ENCODE measurements around the gene CEP104.
"Not testable (repeated sequence)": the region's sequence is repeated elsewhere in the genome, so short reads cannot be mapped to it uniquely, and the experiment has no call there.

CEP104 gene

DNA sequence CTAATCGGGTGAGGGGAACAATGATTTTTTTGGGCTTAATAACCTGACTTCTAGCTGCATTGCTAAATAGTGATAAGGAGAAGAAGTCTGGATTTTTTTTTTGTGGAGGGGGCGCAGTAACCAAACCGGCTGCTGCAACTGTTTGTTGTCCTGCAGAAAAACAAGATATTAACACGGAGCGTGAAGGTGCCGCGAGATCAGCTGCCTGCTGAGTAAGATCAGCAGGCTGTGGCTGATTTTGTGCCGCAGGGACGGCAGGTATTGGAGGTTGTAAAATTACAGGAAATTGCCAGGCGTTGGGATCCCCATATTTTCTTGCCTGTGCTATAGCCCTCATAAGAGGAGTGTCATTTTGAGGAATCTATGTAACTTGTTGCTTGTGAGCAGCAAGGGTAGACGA is 52.0 kb downstream of the CEP104 start:
- TF ChIP-seq, protein P1, sequence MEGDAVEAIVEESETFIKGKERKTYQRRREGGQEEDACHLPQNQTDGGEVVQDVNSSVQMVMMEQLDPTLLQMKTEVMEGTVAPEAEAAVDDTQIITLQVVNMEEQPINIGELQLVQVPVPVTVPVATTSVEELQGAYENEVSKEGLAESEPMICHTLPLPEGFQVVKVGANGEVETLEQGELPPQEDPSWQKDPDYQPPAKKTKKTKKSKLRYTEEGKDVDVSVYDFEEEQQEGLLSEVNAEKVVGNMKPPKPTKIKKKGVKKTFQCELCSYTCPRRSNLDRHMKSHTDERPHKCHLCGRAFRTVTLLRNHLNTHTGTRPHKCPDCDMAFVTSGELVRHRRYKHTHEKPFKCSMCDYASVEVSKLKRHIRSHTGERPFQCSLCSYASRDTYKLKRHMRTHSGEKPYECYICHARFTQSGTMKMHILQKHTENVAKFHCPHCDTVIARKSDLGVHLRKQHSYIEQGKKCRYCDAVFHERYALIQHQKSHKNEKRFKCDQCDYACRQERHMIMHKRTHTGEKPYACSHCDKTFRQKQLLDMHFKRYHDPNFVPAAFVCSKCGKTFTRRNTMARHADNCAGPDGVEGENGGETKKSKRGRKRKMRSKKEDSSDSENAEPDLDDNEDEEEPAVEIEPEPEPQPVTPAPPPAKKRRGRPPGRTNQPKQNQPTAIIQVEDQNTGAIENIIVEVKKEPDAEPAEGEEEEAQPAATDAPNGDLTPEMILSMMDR (conservative IDR thresholded peaks at IDR 0.05) = no peak
- no peak overlapping the region for H3K27ac ChIP-seq

DNA sequence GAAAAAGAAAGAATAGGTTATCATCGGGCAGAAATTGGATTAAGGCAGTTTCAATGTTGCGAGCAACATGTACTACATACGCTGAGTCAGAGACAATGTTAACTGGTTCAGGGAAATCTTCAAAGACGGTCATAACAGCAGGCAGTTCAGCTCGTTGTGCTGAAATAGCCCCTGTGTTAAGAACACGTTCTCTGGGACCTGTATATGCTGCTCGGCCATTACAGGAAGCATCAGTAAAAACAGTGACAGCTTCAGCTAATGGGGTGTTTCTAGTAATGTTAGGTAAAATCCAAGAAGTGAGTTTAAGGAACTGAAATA is 52.4 kb downstream of the CEP104 start:
- not testable (repeated sequence) for H3K27ac ChIP-seq

DNA sequence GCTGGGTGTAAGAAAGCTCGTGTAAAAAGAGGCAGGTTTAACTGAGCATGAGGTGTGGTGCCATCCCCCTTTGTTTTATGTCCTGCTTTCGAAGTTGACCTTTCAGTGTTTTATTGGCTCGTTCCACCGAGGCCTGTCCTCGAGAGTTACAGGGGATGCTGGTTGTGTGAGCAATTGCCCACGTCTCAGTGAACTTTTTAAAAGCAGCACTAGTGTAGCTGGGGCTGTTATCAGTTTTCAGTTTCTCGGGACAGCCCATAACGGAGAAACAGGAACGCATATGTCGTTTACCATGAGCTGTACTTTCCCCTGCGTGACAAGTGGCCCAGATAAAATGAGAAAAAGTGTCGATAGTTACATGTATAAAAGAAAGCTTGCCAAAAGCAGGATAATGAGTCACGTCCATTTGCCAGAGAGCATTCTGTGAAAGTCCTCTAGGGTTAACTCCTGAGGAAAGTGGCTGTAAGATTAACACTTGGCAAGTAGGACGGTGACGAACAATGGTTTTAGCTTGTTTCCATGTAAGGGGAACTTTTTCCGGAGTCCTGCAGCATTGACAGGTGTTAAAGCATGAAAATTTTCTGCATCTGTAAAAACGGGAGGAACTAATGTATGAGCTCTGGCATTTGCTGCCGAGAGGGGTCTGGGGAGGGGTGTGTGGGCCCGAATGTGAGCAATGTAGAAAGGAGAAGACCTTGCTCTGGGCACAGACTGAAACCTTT is 52.9 kb downstream of the CEP104 start:
- no peak overlapping the region for H3K27ac ChIP-seq
- TF ChIP-seq, protein P1 (conservative IDR thresholded peaks at IDR 0.05) = no peak

DNA sequence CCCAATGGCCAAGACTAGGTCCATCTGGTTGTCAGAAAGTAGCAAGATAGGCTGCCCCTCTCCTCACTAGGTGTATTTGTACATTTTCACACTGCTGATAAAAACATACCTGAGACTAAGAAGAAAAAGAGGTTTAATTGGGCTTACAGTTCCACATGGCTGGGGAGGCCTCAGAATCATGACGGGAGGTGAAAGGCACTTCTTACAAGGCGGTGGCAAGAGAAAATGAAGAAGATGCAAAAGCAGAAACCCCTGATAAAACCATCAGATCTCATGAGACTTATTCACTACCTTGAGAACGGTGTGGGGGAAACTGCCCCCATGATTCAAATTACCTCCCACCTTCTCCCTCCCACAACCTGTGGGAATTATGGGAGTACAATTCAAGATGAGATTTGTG is 56.2 kb downstream of the CEP104 start:
- not testable (repeated sequence) for H3K27ac ChIP-seq

DNA sequence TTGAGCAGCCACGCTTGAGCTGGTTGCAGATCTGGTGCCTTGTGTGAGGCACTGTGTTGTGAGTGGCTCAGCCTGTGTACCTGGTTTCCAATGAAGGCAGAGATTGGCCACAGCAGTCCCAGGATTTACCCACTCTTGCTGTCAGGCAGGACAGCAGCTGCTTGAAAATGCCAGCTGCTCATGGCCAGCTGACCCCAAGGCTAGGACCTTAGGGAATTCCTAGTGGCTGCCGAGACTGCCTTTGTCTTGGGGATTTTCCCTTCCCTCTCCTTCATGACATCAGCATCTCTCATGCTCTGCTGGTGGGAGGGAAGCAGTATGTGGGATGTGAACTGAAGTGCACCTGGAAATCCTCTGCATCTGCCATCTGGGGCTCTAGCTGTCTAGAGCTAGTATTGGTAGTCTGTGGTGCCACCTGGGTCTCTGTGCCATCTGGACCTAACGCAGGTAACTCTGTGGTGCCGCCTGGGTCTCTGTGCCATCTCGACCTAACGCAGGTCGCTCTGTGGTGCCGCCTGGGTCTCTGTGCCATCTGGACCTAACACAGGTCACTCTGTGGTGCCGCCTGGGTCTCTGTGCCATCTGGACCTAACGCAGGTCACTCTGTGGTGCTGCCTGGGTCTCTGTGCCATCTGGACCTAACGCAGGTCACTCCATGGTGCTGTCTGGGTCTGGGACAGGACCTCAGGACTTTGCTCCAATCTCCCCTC is 56.9 kb downstream of the CEP104 start:
- TF ChIP-seq, protein P1 (conservative IDR thresholded peaks at IDR 0.05) = no peak
- no peak overlapping the region for H3K27ac ChIP-seq

DNA sequence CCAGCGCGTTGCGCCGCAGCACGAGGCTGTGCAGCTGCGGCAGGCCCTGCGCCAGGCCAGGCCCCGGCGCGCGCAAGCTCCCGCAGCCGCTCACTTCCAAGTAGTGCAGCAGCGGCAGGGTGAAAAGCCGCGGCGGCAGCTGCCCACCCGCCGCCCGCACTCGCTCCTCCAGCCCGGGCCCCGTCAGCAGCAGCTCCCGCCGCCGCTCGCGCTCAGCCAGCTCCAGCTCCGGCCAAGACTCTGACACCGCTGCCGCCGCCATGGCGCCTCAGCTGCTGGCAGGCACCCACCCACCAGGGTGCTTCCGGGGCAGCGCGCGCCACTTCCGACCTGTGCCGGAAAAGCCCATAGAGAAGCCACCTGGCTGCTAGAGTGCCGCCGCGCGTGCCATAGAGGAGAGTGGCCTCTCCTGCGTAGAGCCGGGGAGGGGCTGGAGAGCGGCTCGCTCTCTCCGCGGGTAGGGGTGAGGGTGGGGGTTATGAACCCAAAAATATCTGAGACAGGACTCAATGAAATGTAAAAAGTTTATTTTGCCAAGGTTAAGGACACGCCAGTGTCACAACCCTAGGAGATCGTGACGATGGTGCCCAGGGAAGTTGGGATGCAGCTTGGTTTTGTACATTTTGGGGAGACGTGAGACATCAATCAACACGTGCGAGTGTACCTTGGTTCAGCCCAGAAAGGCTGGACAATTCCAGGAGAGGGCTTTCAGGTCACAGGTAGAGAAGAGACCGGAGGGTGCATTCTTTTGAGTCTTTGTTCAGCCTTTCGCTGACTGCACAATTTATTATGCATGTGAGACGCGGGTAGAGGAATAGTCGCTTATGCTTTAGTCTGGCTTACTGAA is 60.6 kb downstream of the CEP104 start, which contains the start of gene LRRC47:
Gene LRRC47 (minus strand): TSS at position 284 of the 847 bp plus-strand sequence. CDS start 22 bp downstream, at position 262.
- H3K27ac ChIP-seq = peak within 1 kb of the TSS; percentile 87
- TF ChIP-seq, protein P1 (conservative IDR thresholded peaks at IDR 0.05) = no peak

DNA sequence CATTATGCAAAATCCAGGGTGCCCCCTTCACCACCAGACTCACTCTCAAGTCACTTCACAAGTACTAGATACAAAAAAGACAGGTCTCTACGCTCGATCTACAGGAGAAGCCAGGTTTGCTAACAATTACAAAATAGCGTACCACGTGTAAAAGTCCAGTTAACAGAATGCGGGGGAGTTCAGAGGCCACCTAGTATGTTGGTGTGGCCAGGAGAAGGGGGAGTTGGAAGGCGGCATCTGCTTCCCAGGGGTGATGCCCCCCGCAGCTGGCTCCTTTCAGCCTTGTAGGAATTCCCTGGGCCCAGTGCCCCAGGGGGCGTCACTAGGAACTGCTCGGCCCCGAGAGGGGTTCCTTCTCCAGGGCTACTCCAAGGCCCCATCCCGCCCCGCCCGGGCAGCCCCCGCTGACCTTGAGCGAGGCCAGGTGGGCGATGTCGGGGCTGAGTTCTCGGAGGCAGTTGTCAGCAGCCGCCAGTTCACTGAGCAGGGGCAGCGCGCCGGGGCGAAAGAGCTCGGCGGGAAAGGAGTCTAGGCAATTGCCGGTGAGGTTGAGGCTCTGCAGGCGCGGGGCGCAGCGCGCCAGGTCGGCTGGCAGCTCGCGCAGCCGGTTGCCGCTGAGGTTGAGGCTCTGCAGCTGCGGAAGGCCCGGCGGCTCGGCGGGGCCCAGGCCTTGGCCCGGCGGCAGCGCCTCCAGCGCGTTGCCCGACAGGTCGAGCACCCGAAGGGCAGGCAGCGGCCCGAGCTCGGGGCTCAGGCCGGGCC is 61.4 kb downstream of the CEP104 start:
- peak overlapping the region; percentile 87 for H3K27ac ChIP-seq
- TF ChIP-seq, protein P1 (conservative IDR thresholded peaks at IDR 0.05) = no peak

DNA sequence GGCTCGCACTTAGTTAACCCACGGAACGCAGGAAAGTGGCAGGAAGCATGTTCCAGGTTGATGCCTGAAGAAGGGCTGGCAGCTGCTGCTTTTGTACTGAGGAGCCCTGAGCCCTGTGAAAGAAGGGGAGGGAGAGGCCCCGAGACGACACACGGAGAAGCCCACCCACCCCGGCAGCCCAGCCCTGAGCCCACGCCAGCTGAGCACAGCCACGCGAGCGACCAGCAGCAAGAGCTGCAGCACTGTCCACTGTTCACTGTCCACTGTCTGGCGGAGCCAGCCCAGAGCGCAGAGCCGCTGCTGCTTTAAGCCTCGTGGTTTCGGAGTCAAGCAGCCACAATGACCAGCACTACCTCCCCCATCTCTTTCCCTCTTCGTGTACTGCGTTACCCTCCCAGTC is 66.1 kb downstream of the CEP104 start:
- TF ChIP-seq, protein P1 (conservative IDR thresholded peaks at IDR 0.05) = no peak
- H3K27ac ChIP-seq = no peak overlapping the region
